HG03103 (cell line): ENCODE data around the gene DFFA.
"Not testable (repeated sequence)": the region's sequence is repeated elsewhere in the genome, so short reads cannot be mapped to it uniquely, and the experiment has no call there.

Source experiments
- ATAC-seq: cut with Tn5 transposase; IDR thresholded peaks from one replicate; pipeline ENCODE4 v1.9.1; 2021; ENCODE audit warnings: low read depth; ENCODE audit not compliant: unreplicated experiment

The DFFA gene

GRCh38 chr1:10506677-10507047 lies 34.3 kb upstream of the DFFA start:
- ATAC-seq, result no peak

- not testable (repeated sequence) for ATAC-seq
Observed at GRCh38 chr1:10506046-10506676, 33.8 kb upstream of the DFFA start.

GRCh38 chr1:10504249-10504648 lies 31.9 kb upstream of the DFFA start:
- no peak for ATAC-seq

GRCh38 chr1:10502206-10502605 lies 29.9 kb upstream of the DFFA start:
- ATAC-seq, result no peak

- no peak for ATAC-seq
Observed at GRCh38 chr1:10498231-10498630, 25.9 kb upstream of the DFFA start.

GRCh38 chr1:10497109-10497508 lies 24.8 kb upstream of the DFFA start:
- ATAC-seq, result no peak

GRCh38 chr1:10495952-10496351 lies 23.6 kb upstream of the DFFA start:
- ATAC-seq, result no peak

- ATAC-seq, result no peak
Observed at GRCh38 chr1:10495475-10495817, 23.1 kb upstream of the DFFA start.

GRCh38 chr1:10494754-10495474 lies 22.6 kb upstream of the DFFA start:
- peak; percentile 62 for ATAC-seq

- ATAC-seq, result no peak
Observed at GRCh38 chr1:10494418-10494753, 22.1 kb upstream of the DFFA start.

GRCh38 chr1:10490286-10490970 lies 18.1 kb upstream of the DFFA start:
- ATAC-seq, result no peak

GRCh38 chr1:10489291-10490055 lies 17.1 kb upstream of the DFFA start:
- no peak for ATAC-seq

GRCh38 chr1:10484521-10484920 lies 12.2 kb upstream of the DFFA start:
- no peak for ATAC-seq

GRCh38 chr1:10480614-10481013 lies 8.3 kb upstream of the DFFA start:
- ATAC-seq, result no peak

GRCh38 chr1:10479296-10479695 lies 7.0 kb upstream of the DFFA start:
- no peak for ATAC-seq

GRCh38 chr1:10475510-10475909 lies 3.2 kb upstream of the DFFA start:
- no peak for ATAC-seq

GRCh38 chr1:10474613-10475507 lies 2.5 kb upstream of the DFFA start, which contains the start of gene PEX14:
PEX14 (plus strand) TSS chr1:10474950; CDS start chr1:10474967, 17 bp downstream.
- no peak for ATAC-seq

- not testable (repeated sequence) for ATAC-seq
Observed at GRCh38 chr1:10474309-10474612, 1.9 kb upstream of the DFFA start.

GRCh38 chr1:10473145-10473765 lies 926 bp upstream of the DFFA start:
- ATAC-seq, result no peak
